Measurements from ENCODE around the gene ALPI. TPM values are rescaled to one million over a fixed set of nuclear protein-coding genes. Genes with fewer than 3 reads are reported as not detected.
A peak's percentile ranks its signal among the peaks of the same experiment; 100 is the strongest.
"Not testable (repeated sequence)": the region's sequence is repeated elsewhere in the genome, so short reads cannot be mapped to it uniquely, and the experiment has no call there.

ALPI gene
- total RNA-seq, 1 donor from 2014 or later, result 0.71 TPM

- DNase-seq (ENCODE audit: low spot score), result no peak
These were observed 35.3 kb upstream of the ALPI start for GRCh38 chr2:232420463-232421188.

GRCh38 chr2:232421189-232421785, 34.7 kb upstream of the ALPI start:
- DNase-seq (ENCODE audit: low spot score), result no peak

GRCh38 chr2:232422051-232422450, 33.9 kb upstream of the ALPI start:
- no peak for DNase-seq (ENCODE audit: low spot score)

- not testable (repeated sequence) for DNase-seq (ENCODE audit: low spot score)
These were observed 33.0 kb upstream of the ALPI start for GRCh38 chr2:232422996-232423395.

- DNase-seq (ENCODE audit: low spot score), result not testable (repeated sequence)
These were observed 32.5 kb upstream of the ALPI start for GRCh38 chr2:232423407-232423806.

GRCh38 chr2:232431705-232432590, 24.0 kb upstream of the ALPI start:
- DNase-seq (ENCODE audit: low spot score), result no peak

- DNase-seq (ENCODE audit: low spot score), result no peak
These were observed 23.3 kb upstream of the ALPI start for GRCh38 chr2:232432598-232433184.

- not testable (repeated sequence) for DNase-seq (ENCODE audit: low spot score)
These were observed 22.3 kb upstream of the ALPI start for GRCh38 chr2:232433622-232434021.

GRCh38 chr2:232434091-232434490, 21.9 kb upstream of the ALPI start:
- no peak for DNase-seq (ENCODE audit: low spot score)

- no peak for DNase-seq (ENCODE audit: low spot score)
These were observed 21.2 kb upstream of the ALPI start for GRCh38 chr2:232434563-232435374.

GRCh38 chr2:232435375-232435648, 20.6 kb upstream of the ALPI start:
- DNase-seq (ENCODE audit: low spot score), result no peak

GRCh38 chr2:232435805-232436204, 20.1 kb upstream of the ALPI start:
- peak; percentile 43 for DNase-seq (ENCODE audit: low spot score)

GRCh38 chr2:232436381-232437194, 19.4 kb upstream of the ALPI start:
- DNase-seq (ENCODE audit: low spot score), result peak; percentile 62

GRCh38 chr2:232437195-232437571, 18.8 kb upstream of the ALPI start:
- DNase-seq (ENCODE audit: low spot score), result no peak

GRCh38 chr2:232438091-232438490, 17.9 kb upstream of the ALPI start:
- no peak for DNase-seq (ENCODE audit: low spot score)

GRCh38 chr2:232438951-232439757, 16.8 kb upstream of the ALPI start:
- no peak for DNase-seq (ENCODE audit: low spot score)

GRCh38 chr2:232439758-232440135, 16.2 kb upstream of the ALPI start:
- no peak for DNase-seq (ENCODE audit: low spot score)

- not testable (repeated sequence) for DNase-seq (ENCODE audit: low spot score)
These were observed 15.5 kb upstream of the ALPI start for GRCh38 chr2:232440220-232441018.
